ENCODE data around the gene CLEC4D.

CLEC4D gene

GRCh38 chr12:8482571-8483061, 30.7 kb upstream of the CLEC4D start:
- TF ChIP-seq EGR1 (IDR thresholded peaks at IDR 0.05) (no peak), MAX (IDR thresholded peaks at IDR 0.05) (no peak)

- TF ChIP-seq CREB1 (IDR thresholded peaks at IDR 0.05; ENCODE audit: low read depth) = no peak
- no peak for TF ChIP-seq YY1 (IDR thresholded peaks at IDR 0.05; ENCODE audit: low read depth)
- TF ChIP-seq NFIC (IDR thresholded peaks at IDR 0.05) = no peak
- TF ChIP-seq FOXM1 (IDR thresholded peaks at IDR 0.05; ENCODE audit: borderline replicate concordance, low read depth) = no peak
- no peak for TF ChIP-seq TEAD4 (IDR thresholded peaks at IDR 0.05)
- no peak for TF ChIP-seq EGR1 (IDR thresholded peaks at IDR 0.05)
- TF ChIP-seq REST (IDR thresholded peaks at IDR 0.05; ENCODE audit: low read depth) = no peak
- TF ChIP-seq CEBPB (IDR thresholded peaks at IDR 0.05) = no peak
- no peak for TF ChIP-seq RAD21 (IDR thresholded peaks at IDR 0.05; ENCODE audit: low read depth)
- no peak for TF ChIP-seq TCF12 (IDR thresholded peaks at IDR 0.05; ENCODE audit: low read depth)
- TF ChIP-seq MAX (IDR thresholded peaks at IDR 0.05) = no peak
- TF ChIP-seq TAF1 (IDR thresholded peaks at IDR 0.05; ENCODE audit: low read depth) = no peak
- no peak for TF ChIP-seq ZBTB7A (IDR thresholded peaks at IDR 0.05; ENCODE audit: low read depth)
- no peak for TF ChIP-seq EP300 (IDR thresholded peaks at IDR 0.05; ENCODE audit: borderline replicate concordance)
- no peak for TF ChIP-seq USF1 (IDR thresholded peaks at IDR 0.05)
These were observed 30.2 kb upstream of the CLEC4D start for GRCh38 chr12:8483079-8483478.

GRCh38 chr12:8491646-8492530, 21.4 kb upstream of the CLEC4D start:
- TF ChIP-seq RAD21 (IDR thresholded peaks at IDR 0.05; ENCODE audit: low read depth) = no peak
- no peak for TF ChIP-seq TEAD4 (IDR thresholded peaks at IDR 0.05)
- TF ChIP-seq ZBTB7A (IDR thresholded peaks at IDR 0.05; ENCODE audit: low read depth) = no peak
- no peak for TF ChIP-seq USF1 (IDR thresholded peaks at IDR 0.05)
- no peak for TF ChIP-seq FOXM1 (IDR thresholded peaks at IDR 0.05; ENCODE audit: borderline replicate concordance, low read depth)
- TF ChIP-seq MAX (IDR thresholded peaks at IDR 0.05) = no peak
- TF ChIP-seq TAF1 (IDR thresholded peaks at IDR 0.05; ENCODE audit: low read depth) = no peak
- TF ChIP-seq TCF12 (IDR thresholded peaks at IDR 0.05; ENCODE audit: low read depth) = no peak
- TF ChIP-seq CREB1 (IDR thresholded peaks at IDR 0.05; ENCODE audit: low read depth) = no peak
- TF ChIP-seq NFIC (IDR thresholded peaks at IDR 0.05) = no peak
- TF ChIP-seq EP300 (IDR thresholded peaks at IDR 0.05; ENCODE audit: borderline replicate concordance) = no peak
- no peak for TF ChIP-seq CEBPB (IDR thresholded peaks at IDR 0.05)
- TF ChIP-seq YY1 (IDR thresholded peaks at IDR 0.05; ENCODE audit: low read depth) = no peak
- no peak for TF ChIP-seq EGR1 (IDR thresholded peaks at IDR 0.05)
- TF ChIP-seq REST (IDR thresholded peaks at IDR 0.05; ENCODE audit: low read depth) = no peak

GRCh38 chr12:8493084-8493483, 20.2 kb upstream of the CLEC4D start:
- no peak for TF ChIP-seq RAD21 (IDR thresholded peaks at IDR 0.05; ENCODE audit: low read depth)
- TF ChIP-seq CEBPB (IDR thresholded peaks at IDR 0.05) = no peak
- no peak for TF ChIP-seq TEAD4 (IDR thresholded peaks at IDR 0.05)
- no peak for TF ChIP-seq FOXM1 (IDR thresholded peaks at IDR 0.05; ENCODE audit: borderline replicate concordance, low read depth)
- TF ChIP-seq ZBTB7A (IDR thresholded peaks at IDR 0.05; ENCODE audit: low read depth) = no peak
- no peak for TF ChIP-seq USF1 (IDR thresholded peaks at IDR 0.05)
- no peak for TF ChIP-seq EGR1 (IDR thresholded peaks at IDR 0.05)
- no peak for TF ChIP-seq REST (IDR thresholded peaks at IDR 0.05; ENCODE audit: low read depth)
- TF ChIP-seq EP300 (IDR thresholded peaks at IDR 0.05; ENCODE audit: borderline replicate concordance) = no peak
- no peak for TF ChIP-seq NFIC (IDR thresholded peaks at IDR 0.05)
- TF ChIP-seq TAF1 (IDR thresholded peaks at IDR 0.05; ENCODE audit: low read depth) = no peak
- TF ChIP-seq CREB1 (IDR thresholded peaks at IDR 0.05; ENCODE audit: low read depth) = no peak
- TF ChIP-seq MAX (IDR thresholded peaks at IDR 0.05) = no peak
- no peak for TF ChIP-seq TCF12 (IDR thresholded peaks at IDR 0.05; ENCODE audit: low read depth)
- TF ChIP-seq YY1 (IDR thresholded peaks at IDR 0.05; ENCODE audit: low read depth) = no peak
